ENCODE data around the gene OR4F16. TPM values are rescaled to one million over a fixed set of nuclear protein-coding genes. Genes with fewer than 3 reads are reported as not detected.
"Not testable (repeated sequence)": the region's sequence is repeated elsewhere in the genome, so short reads cannot be mapped to it uniquely, and the experiment has no call there.

OR4F16 gene
- polyA plus RNA-seq (2012; rRNA removed): not detected in 2 replicates
- not detected in 2 replicates for polyA plus RNA-seq (2012; cell fraction: cytosol; rRNA removed)
- 0.07 TPM in 1 of 2 replicates, not detected in the other for polyA plus RNA-seq (2012; cell fraction: nucleus; rRNA removed)

- CTCF ChIA-PET; H4K20me1 ChIP-seq (ENCODE audit: insufficient read depth); H3K4me3 ChIP-seq (ENCODE audit: low read depth in 2 of 2, low read length in 1 of 2); H3K4me1 ChIP-seq (ENCODE audit: control insufficient read depth in 1 of 2, insufficient read depth in 2 of 2, low read depth in 1 of 2, low read length in 1 of 2); H3K36me3 ChIP-seq (replicated peaks in 1 of 2; ENCODE audit: control insufficient read depth in 1 of 2, insufficient read depth in 2 of 2, low read length in 1 of 2); H3K27ac ChIP-seq (ENCODE audit: low read depth in 2 of 2, low read length in 1 of 2); H3K27me3 ChIP-seq (ENCODE audit: insufficient read depth); DNase-seq; H3K9me2 ChIP-seq; H2AFZ ChIP-seq (ENCODE audit: low read depth); H3K9ac ChIP-seq; H3K79me2 ChIP-seq (ENCODE audit: insufficient read depth); H3K9me3 ChIP-seq; H3K4me2 ChIP-seq; H3F3A ChIP-seq (replicated peaks; ENCODE audit: insufficient read depth); POLR2A ChIA-PET: not testable (repeated sequence)
Measured at GRCh38 chr1:686554-686953, at the start of gene OR4F16. OR4F16 (minus strand) TSS chr1:686654; CDS start chr1:686654, 0 bp downstream.

GRCh38 chr1:733649-734048 lies 47.2 kb upstream of the OR4F16 start:
- H2AFZ ChIP-seq (ENCODE audit: low read depth); H3K4me2 ChIP-seq; CTCF ChIA-PET; H3K4me3 ChIP-seq (ENCODE audit: low read depth in 2 of 2, low read length in 1 of 2); POLR2A ChIA-PET; DNase-seq; H3K9me3 ChIP-seq; H3K27me3 ChIP-seq (ENCODE audit: insufficient read depth); H3K79me2 ChIP-seq (ENCODE audit: insufficient read depth); H3K4me1 ChIP-seq (ENCODE audit: control insufficient read depth in 1 of 2, insufficient read depth in 2 of 2, low read depth in 1 of 2, low read length in 1 of 2); H4K20me1 ChIP-seq (ENCODE audit: insufficient read depth); H3F3A ChIP-seq (replicated peaks; ENCODE audit: insufficient read depth); H3K9me2 ChIP-seq; H3K9ac ChIP-seq; H3K27ac ChIP-seq (ENCODE audit: low read depth in 2 of 2, low read length in 1 of 2); H3K36me3 ChIP-seq (replicated peaks in 1 of 2; ENCODE audit: control insufficient read depth in 1 of 2, insufficient read depth in 2 of 2, low read length in 1 of 2): not testable (repeated sequence)
- WGBS (ENCODE audit: low lambda C conversion rate): 0% methylated on average over 1 of the region's 3 CpGs

GRCh38 chr1:727040-727439 lies 40.6 kb upstream of the OR4F16 start:
- H2AFZ ChIP-seq (ENCODE audit: low read depth); H3K27me3 ChIP-seq (ENCODE audit: insufficient read depth); CTCF ChIA-PET; H4K20me1 ChIP-seq (ENCODE audit: insufficient read depth); H3F3A ChIP-seq (replicated peaks; ENCODE audit: insufficient read depth); H3K36me3 ChIP-seq (replicated peaks in 1 of 2; ENCODE audit: control insufficient read depth in 1 of 2, insufficient read depth in 2 of 2, low read length in 1 of 2); H3K79me2 ChIP-seq (ENCODE audit: insufficient read depth); H3K4me3 ChIP-seq (ENCODE audit: low read depth in 2 of 2, low read length in 1 of 2); H3K9me2 ChIP-seq; DNase-seq; H3K4me2 ChIP-seq; H3K4me1 ChIP-seq (ENCODE audit: control insufficient read depth in 1 of 2, insufficient read depth in 2 of 2, low read depth in 1 of 2, low read length in 1 of 2); H3K9ac ChIP-seq; H3K9me3 ChIP-seq; POLR2A ChIA-PET; H3K27ac ChIP-seq (ENCODE audit: low read depth in 2 of 2, low read length in 1 of 2): not testable (repeated sequence)
- whole genome bisulfite sequencing (ENCODE audit: low lambda C conversion rate): no CpG with 5 or more reads among the region's 20 CpGs

Other genes with a start within 250 kb of the OR4F16 start
- gene OR4F29, start 235.0 kb downstream of the OR4F16 start, polyA plus RNA-seq (2012; rRNA removed): not detected in 2 replicates
- gene SAMD11, start 237.3 kb upstream of the OR4F16 start, polyA plus RNA-seq (2012; rRNA removed): 2.1 and 3.7 TPM in 2 replicates

Data from SK-N-SH (cell line).